NCI-H2029 (cell line): ENCODE results near the gene SPAG6.

Experiments
- DNase-seq: peaks from one replicate; lab custom pipeline; 2025; lab: John Stamatoyannopoulos, UW

The SPAG6 gene

DNA sequence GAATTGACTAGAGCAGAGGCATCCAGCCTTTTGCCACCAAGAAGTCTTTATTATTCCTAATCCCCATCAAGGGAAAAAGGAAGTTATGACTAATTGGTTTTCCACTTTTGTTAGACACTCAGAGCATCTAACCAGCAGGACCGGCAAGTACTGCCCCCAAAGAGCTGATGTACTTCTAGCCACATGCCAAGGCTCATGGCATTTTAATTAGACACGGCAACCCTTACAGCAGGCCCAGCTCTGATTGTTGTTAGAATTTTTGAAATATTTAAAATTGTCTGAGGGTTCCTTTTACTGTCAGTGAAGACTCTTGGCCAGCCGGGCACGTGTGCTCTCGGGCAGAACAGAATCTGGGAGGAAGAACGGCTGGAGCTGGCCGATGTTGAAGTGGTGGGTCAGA is 114.8 kb downstream of the SPAG6 start:
- no peak for DNase-seq

DNA sequence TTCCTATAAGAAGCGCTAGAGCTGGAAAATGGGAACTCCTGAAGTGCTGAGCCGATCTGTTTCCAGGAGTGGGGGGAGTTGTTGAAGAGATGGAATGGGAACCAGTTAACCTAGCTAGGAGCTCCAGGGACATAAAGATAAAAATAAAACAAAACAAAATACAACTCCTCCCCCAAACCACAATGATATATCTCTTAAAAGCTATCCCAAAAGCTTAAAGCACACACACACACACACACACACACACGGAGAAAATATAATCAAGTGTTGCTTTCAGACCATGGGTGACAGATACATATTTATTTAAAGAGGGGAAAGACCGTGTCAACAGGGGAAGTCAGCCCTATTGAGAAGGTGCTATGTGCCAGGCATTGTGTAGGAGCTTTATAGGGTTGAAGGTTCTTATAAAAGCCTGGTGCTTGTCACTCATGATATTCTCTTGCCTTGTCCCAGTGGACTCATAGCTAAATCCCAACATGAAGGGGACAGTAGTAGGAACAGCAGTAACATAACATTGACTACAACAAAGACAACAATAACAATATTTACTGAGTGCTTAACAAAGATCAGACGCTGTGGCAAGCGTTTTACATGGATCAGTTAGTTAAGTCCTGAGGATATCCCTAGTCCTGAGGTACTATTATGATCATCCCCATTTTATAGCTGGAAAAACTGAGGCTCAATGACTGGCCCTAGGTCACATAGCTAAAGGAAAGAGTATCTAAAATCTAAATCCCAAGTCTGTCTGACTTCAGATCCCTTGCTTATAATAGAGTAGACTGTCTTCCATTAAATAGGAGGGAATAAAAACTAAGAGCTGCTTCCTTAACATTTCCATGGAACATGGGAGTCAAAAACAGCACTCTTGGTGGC is 115.5 kb downstream of the SPAG6 start:
- DNase-seq = no peak

DNA sequence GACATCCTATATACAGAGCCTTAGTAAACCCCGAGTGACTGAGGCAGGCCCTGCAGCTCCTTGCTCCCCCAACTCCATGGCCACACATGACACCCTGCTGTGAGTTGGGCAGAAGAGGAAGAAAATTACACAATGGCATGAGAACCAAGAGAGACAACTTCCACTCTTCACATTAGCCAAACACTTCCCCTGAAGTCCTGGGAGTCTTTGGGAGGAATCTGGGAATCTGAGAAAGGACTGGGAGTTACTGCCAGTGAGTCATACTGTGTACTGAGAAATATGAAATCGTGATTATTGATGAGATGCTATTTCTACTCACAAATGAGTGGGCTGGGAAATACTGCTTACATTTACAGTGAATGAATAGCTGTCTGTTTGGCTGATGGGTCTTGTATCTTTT is 116.6 kb downstream of the SPAG6 start:
- DNase-seq = no peak

DNA sequence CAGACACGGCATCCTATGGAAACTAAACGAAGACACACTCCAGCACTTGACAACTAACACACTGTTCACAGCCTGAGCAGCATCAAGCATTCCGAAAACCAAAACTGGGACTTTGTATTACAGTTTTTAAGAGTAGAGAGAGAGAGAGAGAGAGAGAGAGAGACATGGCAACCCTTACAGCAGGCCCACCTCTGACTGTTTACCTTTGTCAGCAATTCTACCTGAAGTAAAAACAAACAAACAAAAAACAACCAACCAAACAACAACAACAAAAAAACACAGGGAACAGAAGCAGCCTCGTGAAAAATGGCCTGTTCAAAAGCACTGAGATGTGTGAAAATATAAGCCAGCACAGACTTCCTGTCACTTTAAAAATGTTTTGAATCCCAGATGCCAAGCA is 118.0 kb downstream of the SPAG6 start:
- no peak for DNase-seq

DNA sequence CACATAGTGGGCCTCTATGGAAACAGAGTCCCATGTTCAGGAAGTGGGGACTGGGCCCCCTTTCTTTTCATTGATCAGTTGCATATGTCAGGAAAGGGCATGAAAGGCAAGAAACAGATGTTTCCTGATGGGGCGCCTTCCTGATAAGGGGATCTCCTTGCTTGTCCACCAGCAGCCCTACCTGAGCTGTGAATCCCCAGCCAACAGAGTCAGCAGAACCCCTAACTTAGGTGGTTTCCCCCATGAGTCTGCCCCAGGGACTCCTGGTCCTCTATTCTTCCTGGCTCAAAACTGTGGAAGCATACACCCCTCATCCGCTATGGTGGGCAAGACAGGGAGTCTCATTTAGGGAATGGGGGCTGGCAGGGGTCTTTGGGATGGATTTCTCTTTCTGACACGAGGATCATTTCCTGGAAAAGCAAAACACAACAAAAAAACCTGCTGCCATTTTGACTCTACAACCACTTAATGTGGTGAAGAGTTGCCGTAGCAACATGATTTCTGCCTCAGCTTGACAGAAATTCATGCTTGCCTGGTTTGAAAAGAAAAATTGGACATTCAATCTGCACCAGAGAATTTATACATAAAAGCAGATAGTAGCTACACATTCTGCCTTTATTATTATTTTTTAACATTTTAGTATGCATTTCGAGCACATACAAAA is 119.8 kb downstream of the SPAG6 start:
- DNase-seq = no peak

DNA sequence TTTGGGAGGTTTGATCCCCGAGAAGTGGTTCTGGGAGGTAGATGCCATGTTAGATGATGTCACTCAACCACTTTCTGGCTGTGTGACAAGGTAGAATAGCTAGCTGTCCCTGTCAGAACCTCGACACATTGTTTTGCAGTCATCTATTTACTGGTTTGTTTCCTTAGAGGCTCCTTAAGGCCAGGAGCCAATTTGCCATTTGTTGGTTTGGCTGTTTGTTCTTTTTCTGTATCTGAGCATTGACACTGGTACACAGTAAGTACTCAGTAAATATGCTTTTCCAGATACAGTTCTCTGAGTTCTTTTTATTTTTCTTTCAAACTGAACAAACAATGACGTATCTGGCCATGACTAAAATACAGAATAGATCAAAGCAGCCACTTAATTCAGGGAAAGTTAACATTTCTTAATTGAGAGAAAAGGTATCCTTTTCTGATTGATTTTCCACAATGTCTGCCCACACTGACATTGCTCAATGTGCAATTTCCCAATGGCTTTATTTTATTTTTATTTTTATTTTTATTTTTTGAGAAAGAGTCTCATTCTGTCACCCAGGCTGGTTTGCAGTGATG is 121.6 kb downstream of the SPAG6 start:
- peak; percentile 29 for DNase-seq
